Measurements from ENCODE around the gene TIGD3. TPM values are rescaled to one million over a fixed set of nuclear protein-coding genes. Genes with fewer than 3 reads are reported as not detected.

Gene TIGD3
- total and polyA plus RNA-seq, 2 of the 13 experiments (the other 11 are each of a cell fraction or from before 2014, with no cell fraction given) = 0.49 to 4.9 TPM

DNA sequence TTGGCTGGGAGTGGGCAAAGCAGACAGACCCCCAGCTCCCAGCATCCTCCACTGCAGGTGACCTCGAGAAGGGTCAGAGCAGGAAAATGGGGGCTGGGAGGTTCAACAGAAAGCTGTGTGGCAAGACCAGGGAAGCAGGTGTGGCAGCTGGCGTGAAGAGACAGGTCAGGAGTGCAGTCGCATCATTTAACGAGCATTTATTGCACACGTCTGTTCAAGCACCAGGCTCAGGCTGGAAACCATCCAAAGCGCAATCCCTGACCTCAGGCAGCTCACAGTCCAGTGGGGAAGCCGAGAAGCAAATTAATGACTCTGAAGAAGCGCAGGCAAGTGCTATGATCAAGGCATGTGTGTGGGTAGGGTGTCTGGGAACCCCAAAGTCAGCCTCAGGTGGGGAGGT is 20.5 kb downstream of the TIGD3 start (continued):
- TF ChIP-seq, protein P1, sequence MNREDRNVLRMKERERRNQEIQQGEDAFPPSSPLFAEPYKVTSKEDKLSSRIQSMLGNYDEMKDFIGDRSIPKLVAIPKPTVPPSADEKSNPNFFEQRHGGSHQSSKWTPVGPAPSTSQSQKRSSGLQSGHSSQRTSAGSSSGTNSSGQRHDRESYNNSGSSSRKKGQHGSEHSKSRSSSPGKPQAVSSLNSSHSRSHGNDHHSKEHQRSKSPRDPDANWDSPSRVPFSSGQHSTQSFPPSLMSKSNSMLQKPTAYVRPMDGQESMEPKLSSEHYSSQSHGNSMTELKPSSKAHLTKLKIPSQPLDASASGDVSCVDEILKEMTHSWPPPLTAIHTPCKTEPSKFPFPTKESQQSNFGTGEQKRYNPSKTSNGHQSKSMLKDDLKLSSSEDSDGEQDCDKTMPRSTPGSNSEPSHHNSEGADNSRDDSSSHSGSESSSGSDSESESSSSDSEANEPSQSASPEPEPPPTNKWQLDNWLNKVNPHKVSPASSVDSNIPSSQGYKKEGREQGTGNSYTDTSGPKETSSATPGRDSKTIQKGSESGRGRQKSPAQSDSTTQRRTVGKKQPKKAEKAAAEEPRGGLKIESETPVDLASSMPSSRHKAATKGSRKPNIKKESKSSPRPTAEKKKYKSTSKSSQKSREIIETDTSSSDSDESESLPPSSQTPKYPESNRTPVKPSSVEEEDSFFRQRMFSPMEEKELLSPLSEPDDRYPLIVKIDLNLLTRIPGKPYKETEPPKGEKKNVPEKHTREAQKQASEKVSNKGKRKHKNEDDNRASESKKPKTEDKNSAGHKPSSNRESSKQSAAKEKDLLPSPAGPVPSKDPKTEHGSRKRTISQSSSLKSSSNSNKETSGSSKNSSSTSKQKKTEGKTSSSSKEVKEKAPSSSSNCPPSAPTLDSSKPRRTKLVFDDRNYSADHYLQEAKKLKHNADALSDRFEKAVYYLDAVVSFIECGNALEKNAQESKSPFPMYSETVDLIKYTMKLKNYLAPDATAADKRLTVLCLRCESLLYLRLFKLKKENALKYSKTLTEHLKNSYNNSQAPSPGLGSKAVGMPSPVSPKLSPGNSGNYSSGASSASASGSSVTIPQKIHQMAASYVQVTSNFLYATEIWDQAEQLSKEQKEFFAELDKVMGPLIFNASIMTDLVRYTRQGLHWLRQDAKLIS (CRISPR knock-in tag; IDR thresholded peaks at IDR 0.05) = no peak
- TF ChIP-seq ZNF224 (CRISPR knock-in tag; IDR thresholded peaks at IDR 0.05) (no peak), ZNF816 (CRISPR knock-in tag; IDR thresholded peaks at IDR 0.05; ENCODE audit: borderline replicate concordance) (no peak), ZNF672 (CRISPR knock-in tag; IDR thresholded peaks at IDR 0.05) (no peak), ZNF883 (CRISPR knock-in tag; IDR thresholded peaks at IDR 0.05; ENCODE audit: not compliant biosample characterization) (peak; percentile 29)

DNA sequence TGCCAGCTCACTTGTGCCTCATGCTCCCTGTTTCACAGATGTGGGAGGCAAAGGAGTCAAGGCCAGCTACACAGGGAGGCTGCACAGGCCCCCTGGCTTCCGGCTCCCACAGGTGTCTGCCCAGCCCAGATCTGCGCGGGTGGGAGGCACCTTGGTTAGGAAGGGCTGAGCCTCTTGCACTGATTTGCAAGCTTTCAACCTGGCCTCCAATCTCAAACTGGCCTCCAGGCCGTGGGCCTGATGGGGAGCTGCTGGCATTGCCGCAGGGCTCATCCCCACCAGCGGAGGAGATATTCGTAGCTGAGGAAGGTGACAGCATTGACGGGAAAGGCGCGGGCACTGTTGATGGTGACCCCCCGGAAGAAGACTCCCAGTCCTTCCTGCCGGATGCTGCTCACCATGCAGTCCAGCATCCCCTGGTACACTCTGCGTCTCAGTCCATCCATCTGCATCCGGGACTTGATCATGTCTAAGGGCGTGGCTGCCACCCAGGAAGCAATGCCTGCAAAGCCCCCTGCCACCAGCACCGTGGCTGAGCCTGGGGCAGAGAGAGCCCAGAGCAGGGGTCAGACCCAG is 21.7 kb downstream of the TIGD3 start:
- Histone ChIP-seq H3K27me3 (ENCODE audit: control insufficient read depth in 1 of 2, insufficient read depth in 2 of 2, low read length in 2 of 2) (peaks cover 0 to 2% of the 10 kb centered on the region in 2 experiments; a peak in 2 of 5 replicates), H3K9ac (ENCODE audit: insufficient read depth, low read depth, low read length) (no peak overlapping the region), H3K79me2 (ENCODE audit: insufficient read depth, low read length) (no peaks in the 10 kb centered on the region), H3K9me3 (ENCODE audit: low read length) (no peaks in the 10 kb centered on the region), H3K4me1 (ENCODE audit: insufficient read depth, low read length) (peaks cover 86% of the 10 kb centered on the region), H3K4me2 (ENCODE audit: low read depth, low read length) (no peak overlapping the region), H3K4me3 (replicated peaks in 1 of 3; ENCODE audit: insufficient read depth in 1 of 3, low read depth in 2 of 3, low read length in 3 of 3) (no peak overlapping the region), H4K20me1 (ENCODE audit: insufficient read depth, low read length) (no peaks in the 10 kb centered on the region), H3K27ac (ENCODE audit: extremely low read length, insufficient read depth, low read length) (no peak overlapping the region), H2AFZ (ENCODE audit: low read length) (no peak overlapping the region), H3K36me3 (replicated peaks in 1 of 2; ENCODE audit: control insufficient read depth in 1 of 2, insufficient read depth in 2 of 2, low read length in 2 of 2) (no peaks in the 10 kb centered on the region)
- TF ChIP-seq BHLHE40 (IDR thresholded peaks at IDR 0.05; ENCODE audit: low read length) (no peak), ZMAT5 (CRISPR knock-in tag; IDR thresholded peaks at IDR 0.05; ENCODE audit: borderline replicate concordance, low read depth) (no peak), ZNF567 (CRISPR knock-in tag; IDR thresholded peaks at IDR 0.05; ENCODE audit: borderline replicate concordance) (no peak), SIN3A (IDR thresholded peaks at IDR 0.05; ENCODE audit: borderline replicate concordance, low read depth, low read length) (no peak), GMEB2 (CRISPR knock-in tag; IDR thresholded peaks at IDR 0.05; ENCODE audit: low read depth) (no peak), ZNF563 (CRISPR knock-in tag; IDR thresholded peaks at IDR 0.05) (no peak), ZNF513 (CRISPR knock-in tag; conservative IDR thresholded peaks at IDR 0.05) (no peak)
- in situ Hi-C loops (cut with HindIII; ENCODE audit: extremely low pct_ligation_motif_present, low pct_unique_long_range_greater_than_20kb) = no loop called here
- DNase-seq (ENCODE audit: low spot score) = no peak
- ChIA-PET POLR2A (interaction anchor here (0.9 to 3.1 kb wide), 2 partner anchors 44 to 149 kb away, joined by 5 to 20 read pairs; partner anchors contain the start of gene SCYL1), CTCF (ENCODE audit: low intra/inter-chr PET ratio, low total read pairs) (no interaction called here)
- intact Hi-C loops (cut with micrococcal nuclease; ENCODE audit: unreplicated experiment) = no loop called here
- ATAC-seq = no peak
- no TSS peak for BruUV-seq (replicated peaks)
- FAIRE-seq = no peak
- 81% methylated on average over 14 of the region's 16 CpGs for WGBS (ENCODE audit: low lambda C conversion rate)
